H1 (cell line): ENCODE data around the gene DNAJA1. TPM values are rescaled to one million over a fixed set of nuclear protein-coding genes. Genes with fewer than 3 reads are reported as not detected.

Experiments used
- CTCF ChIA-PET: fragments of 300-600 bp; sonication (Branson Sonifier 250); formaldehyde crosslinking; loops from one replicate; lab custom pipeline; 2021; ENCODE audit not compliant: partially characterized antibody; lab: Charles Lee
- POLR2A ChIA-PET: fragments of 300-600 bp; sonication (Branson Sonifier 250); formaldehyde crosslinking; loops from one replicate; lab custom pipeline; 2021; ENCODE audit warnings: inconsistent platforms; ENCODE audit not compliant: partially characterized antibody; lab: Charles Lee
- DNase-seq, 2 experiments: peaks; one replicate each; pipeline versions ENCODE4 v3.0.0 to v3.0.0-alpha.2; 2010 to 2022; ENCODE audit warnings: low spot score in 2 of 2, low read depth in 1 of 2, mixed read lengths in 1 of 2
- FAIRE-seq: peaks from 2 replicates; lab custom pipeline; 2011; peaks lifted over from hg19 to GRCh38; lab: Jason Lieb, UNC
- H2AFZ ChIP-seq: 2 replicates; pipeline ENCODE4 v1.8.1; 2012; ENCODE audit warnings: low read length, inconsistent platforms
- H2AK5ac ChIP-seq: 2 replicates; pipeline ENCODE4 v1.6.1; 2013; ENCODE audit warnings: low read depth, low read length
- H2BK120ac ChIP-seq: replicated peaks from 2 replicates; pipeline ENCODE3; 2013; ENCODE audit warnings: low read depth, low read length, inconsistent platforms
- H2BK12ac ChIP-seq: 2 replicates; pipeline ENCODE4 v1.6.1; 2013; ENCODE audit warnings: low read depth, low read length
- H2BK15ac ChIP-seq: 2 replicates; pipeline ENCODE4 v1.6.1; 2013; ENCODE audit warnings: low read length
- H2BK20ac ChIP-seq: 2 replicates; pipeline ENCODE4 v1.6.1; 2013; ENCODE audit warnings: low read length
- H2BK5ac ChIP-seq: 2 replicates; pipeline ENCODE4 v1.6.1; 2013; ENCODE audit warnings: low read depth, low read length
- H3K14ac ChIP-seq: 2 replicates; pipeline ENCODE4 v1.6.1; 2013; ENCODE audit warnings: inconsistent platforms; ENCODE audit not compliant: insufficient read length
- H3K18ac ChIP-seq: 2 replicates; pipeline ENCODE4 v1.6.1; 2013; ENCODE audit warnings: low read length; ENCODE audit errors: extremely low read depth
- H3K23ac ChIP-seq: 2 replicates; pipeline ENCODE4 v1.6.1; 2013; ENCODE audit warnings: inconsistent platforms; ENCODE audit not compliant: insufficient read length
- H3K23me2 ChIP-seq: 2 replicates; pipeline ENCODE4 v1.6.1; 2013; ENCODE audit warnings: low read depth, low read length
- H3K27ac ChIP-seq: 2 replicates; pipeline ENCODE4 v1.6.1; 2011; ENCODE audit warnings: low read depth, low read length, inconsistent platforms
- H3K27me3 ChIP-seq, 4 experiments: replicated peaks in 1 of 4; 1 replicate in 1 of 4; 2 replicates in 3 of 4; pipeline versions ENCODE4 v1.6.1 to v1.8.1; 2011 to 2013; ENCODE audit warnings: low read length in 3 of 4, mild to moderate bottlenecking in 3 of 4, inconsistent platforms in 2 of 4, mixed read lengths in 2 of 4, moderate library complexity in 1 of 4; ENCODE audit not compliant: control insufficient read depth in 3 of 4, insufficient read depth in 3 of 4; ENCODE audit errors: extremely low read depth in 1 of 4
- H3K36me3 ChIP-seq, 4 experiments: 2 replicates each; pipeline versions ENCODE4 v1.6.1 to v1.8.1; 2011 to 2013; ENCODE audit warnings: mild to moderate bottlenecking in 4 of 4, low read length in 3 of 4, moderate library complexity in 2 of 4, control low read depth in 1 of 4, inconsistent platforms in 1 of 4; ENCODE audit not compliant: insufficient read depth in 4 of 4, control insufficient read depth in 2 of 4
- H3K4ac ChIP-seq: replicated peaks from 2 replicates; pipeline ENCODE3; 2013; ENCODE audit warnings: low read length, low read depth, mixed read lengths, inconsistent platforms; ENCODE audit not compliant: insufficient read length
- H3K4me1 ChIP-seq, 4 experiments: replicated peaks in 1 of 4; 1 replicate in 1 of 4; 2 replicates in 3 of 4; pipeline versions ENCODE4 v1.6.1 to v1.8.1; 2011 to 2013; ENCODE audit warnings: low read length in 3 of 4, inconsistent platforms in 2 of 4, mixed read lengths in 1 of 4; ENCODE audit not compliant: insufficient read depth in 4 of 4, control insufficient read depth in 3 of 4
- H3K4me2 ChIP-seq, 2 experiments: 2 replicates each; pipeline versions ENCODE4 v1.6.1 to v1.8.1; 2011 to 2013; ENCODE audit warnings: low read depth in 2 of 2, low read length in 2 of 2, control low read depth in 1 of 2, inconsistent platforms in 1 of 2, mild to moderate bottlenecking in 1 of 2; ENCODE audit not compliant: insufficient read depth in 1 of 2
- H3K4me3 ChIP-seq, 4 experiments: fragments of 200-600, 300-600 bp in 1 of 4; sonication (generic), shearing (Covaris generic), sonication (Bioruptor Twin) in 1 of 4; 2 replicates each; pipeline versions ENCODE4 v1.5.1 to v1.8.1; 2011 to 2016; ENCODE audit warnings: low read length in 4 of 4, low read depth in 3 of 4, control low read depth in 2 of 4, inconsistent platforms in 2 of 4, mild to moderate bottlenecking in 2 of 4, mixed read lengths in 1 of 4, moderate library complexity in 1 of 4; ENCODE audit not compliant: insufficient read depth in 2 of 4; ENCODE audit errors: extremely low read depth in 1 of 4
- H3K56ac ChIP-seq: replicated peaks from 2 replicates; pipeline ENCODE3; 2013; ENCODE audit warnings: low read depth, mild to moderate bottlenecking, mixed read lengths, low read length, inconsistent platforms; ENCODE audit not compliant: insufficient read length
- H3K79me1 ChIP-seq: 2 replicates; pipeline ENCODE4 v1.6.1; 2013; ENCODE audit warnings: low read depth, low read length, control low read depth
- H3K79me2 ChIP-seq, 2 experiments: 2 replicates each; pipeline versions ENCODE4 v1.6.1 to v1.8.1; 2012 to 2013; ENCODE audit warnings: low read length in 2 of 2, mild to moderate bottlenecking in 2 of 2, inconsistent platforms in 1 of 2; ENCODE audit not compliant: insufficient read depth in 2 of 2, control insufficient read depth in 1 of 2
- H3K9ac ChIP-seq, 4 experiments: replicated peaks in 1 of 4; 1 replicate in 1 of 4; 2 replicates in 3 of 4; pipeline versions ENCODE4 v1.6.1 to v1.8.1; 2011 to 2013; ENCODE audit warnings: low read depth in 3 of 4, low read length in 3 of 4, control low read depth in 2 of 4, mild to moderate bottlenecking in 2 of 4, moderate library complexity in 2 of 4, inconsistent platforms in 1 of 4; ENCODE audit errors: extremely low read depth in 1 of 4
- H3K9me3 ChIP-seq, 2 experiments: 2 replicates each; pipeline versions ENCODE4 v1.6.1 to v1.8.1; 2012 to 2013; ENCODE audit warnings: mild to moderate bottlenecking in 2 of 2, moderate library complexity in 2 of 2, control low read depth in 1 of 2, inconsistent platforms in 1 of 2, low read depth in 1 of 2, low read length in 1 of 2, mixed read lengths in 1 of 2; ENCODE audit not compliant: insufficient read depth in 2 of 2
- H4K20me1 ChIP-seq, 2 experiments: replicated peaks in 1 of 2; 2 replicates each; pipeline versions ENCODE3 to v1.8.1; 2011 to 2013; ENCODE audit warnings: inconsistent platforms in 2 of 2, low read length in 2 of 2, mild to moderate bottlenecking in 1 of 2; ENCODE audit not compliant: insufficient read depth in 2 of 2, control insufficient read depth in 1 of 2
- H4K5ac ChIP-seq: 2 replicates; pipeline ENCODE4 v1.6.1; 2013; ENCODE audit warnings: low read length, low read depth, mixed read lengths, inconsistent platforms; ENCODE audit not compliant: insufficient read length
- H4K8ac ChIP-seq: 2 replicates; pipeline ENCODE4 v1.8.0; 2013; ENCODE audit warnings: mild to moderate bottlenecking, moderate library complexity, low read length, inconsistent platforms; ENCODE audit not compliant: insufficient read depth; ENCODE audit errors: extremely low read depth
- H4K91ac ChIP-seq: replicated peaks from 2 replicates; pipeline ENCODE3; 2013; ENCODE audit warnings: low read length, mixed read lengths, inconsistent platforms; ENCODE audit not compliant: insufficient read length
- CEBPB ChIP-seq: IDR thresholded peaks from 2 replicates; pipeline ENCODE4 v1.6.1; 2012; ENCODE audit warnings: low read depth, low read length
- KDM1A ChIP-seq: fragments of 200-600, 300-600 bp; sonication (generic); IDR thresholded peaks from 2 replicates; pipeline ENCODE4 v1.7.1; 2016; ENCODE audit warnings: mild to moderate bottlenecking, low read length, borderline replicate concordance
- TAF1 ChIP-seq: IDR thresholded peaks from 2 replicates; pipeline ENCODE4 v1.6.1; 2011; ENCODE audit warnings: mild to moderate bottlenecking, low read depth, low read length
- YY1 ChIP-seq: IDR thresholded peaks from 2 replicates; pipeline ENCODE4 v1.6.1; 2011; ENCODE audit warnings: low read depth, mild to moderate bottlenecking, low read length
- WGBS, 2 experiments: shearing (Covaris generic) in 1 of 2; methylation state at CpG; one replicate each; pipeline versions ENCODE4 v1.1.6 to v1.1.7; 2013 to 2015; ENCODE audit warnings: low lambda C conversion rate in 2 of 2, mixed read lengths in 2 of 2, inconsistent platforms in 1 of 2, low coverage in 1 of 2, missing lambda C conversion rate in 1 of 2; ENCODE audit not compliant: insufficient replicate concordance in 2 of 2, insufficient coverage in 1 of 2, insufficient read length in 1 of 2; ENCODE audit errors: extremely low coverage in 1 of 2, missing lambda C conversion rate in 1 of 2; 5-methylcytosine and 5-hydroxymethylcytosine counted together
- polyA plus RNA-seq, 7 experiments: library from polyadenylated mRNA; depleted of rRNA in 3 of 7; stranded (reverse) in 5 of 7; unstranded in 2 of 7; fragments of >200 nt in 5 of 7; fragments of 200-250 nt in 2 of 7; gene quantifications; 1 replicate in 5 of 7; 2 replicates in 1 of 7; 4 replicates in 1 of 7; pipeline versions ENCODE4 v1.2.1 to v1.2.3, GENCODE V29; 2011 to 2013; ENCODE audit warnings: missing spikeins in 2 of 7, mixed read lengths in 2 of 7
- total RNA-seq: library from RNA; stranded (reverse); fragmentation: NEBNext Ultra II Directional; extraction: Animal tissue kit (Norgen Biotek cat#: 25700); gene quantifications from 2 replicates; pipeline ENCODE4 v1.2.1, GENCODE V29; 2021
- TF ChIP-seq, protein P1 (sequence below): IDR thresholded peaks from 2 replicates; pipeline ENCODE4 v1.6.1; 2012; ENCODE audit warnings: inconsistent platforms

The DNAJA1 gene
- total and polyA plus RNA-seq, 2 of the 8 experiments (the other 6 are each of a cell fraction or from before 2014, with no cell fraction given) = 54.4 to 159 TPM

DNA sequence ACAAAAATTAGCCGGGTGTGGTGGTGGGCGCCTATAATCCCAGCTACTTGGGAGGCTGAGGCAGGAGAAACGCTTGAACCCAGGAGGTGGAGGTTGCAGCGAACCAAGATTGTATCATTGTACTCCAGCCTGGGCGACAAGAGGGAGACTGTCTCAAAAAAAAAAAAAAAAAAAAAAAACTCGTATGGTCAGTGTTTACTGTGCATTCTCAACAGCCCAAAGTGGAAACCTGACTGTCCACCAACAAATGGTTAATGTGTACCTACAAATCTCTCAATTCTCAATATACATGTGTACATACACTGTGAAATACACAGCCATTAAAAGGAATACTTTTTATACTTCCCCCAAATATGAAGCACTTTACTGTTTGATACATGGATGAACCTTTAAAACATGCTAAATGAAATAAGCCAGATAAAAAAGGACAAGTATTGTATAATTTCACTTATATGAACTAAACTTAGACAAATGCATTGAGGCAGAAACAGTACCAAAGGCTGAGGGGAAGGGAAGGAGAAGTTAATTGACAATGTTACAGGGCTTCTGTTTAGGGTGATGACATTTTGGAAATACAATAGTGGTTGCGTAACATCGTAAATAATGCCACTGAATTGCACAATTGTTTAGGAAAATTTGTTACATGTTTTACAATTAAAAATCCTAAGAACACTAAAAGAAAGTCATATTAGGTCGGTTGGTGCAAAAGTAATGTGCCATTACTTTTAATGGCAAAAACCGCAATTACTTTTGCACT, 16.5 kb downstream of the DNAJA1 start:
- POLR2A ChIA-PET = interaction anchor here (1.7 to 7.5 kb wide), 3 partner anchors 13 to 16 kb away, joined by 3 to 84 read pairs (median 78); partner anchors contain the start of gene DNAJA1
- Histone ChIP-seq H3K4me3 (no peak overlapping the region), H2BK15ac (no peak overlapping the region)
- no peak for TF ChIP-seq YY1
- TF ChIP-seq, protein P1, sequence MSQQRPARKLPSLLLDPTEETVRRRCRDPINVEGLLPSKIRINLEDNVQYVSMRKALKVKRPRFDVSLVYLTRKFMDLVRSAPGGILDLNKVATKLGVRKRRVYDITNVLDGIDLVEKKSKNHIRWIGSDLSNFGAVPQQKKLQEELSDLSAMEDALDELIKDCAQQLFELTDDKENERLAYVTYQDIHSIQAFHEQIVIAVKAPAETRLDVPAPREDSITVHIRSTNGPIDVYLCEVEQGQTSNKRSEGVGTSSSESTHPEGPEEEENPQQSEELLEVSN = no peak
- no peak for TF ChIP-seq TAF1
- TF ChIP-seq CEBPB = peak; percentile 89
- no peak for TF ChIP-seq KDM1A
- TF ChIP-seq, all 59 proteins: peak for 1
- Histone ChIP-seq H4K91ac (no peak overlapping the region), H2BK20ac (no peak overlapping the region), H3K14ac (no peak overlapping the region), H3K23ac (no peak overlapping the region), H3K79me1 (no peaks in the 10 kb centered on the region), H4K5ac (no peak overlapping the region), H3K9ac (no peak overlapping the region), H3K36me3 (peaks cover 5 to 43% (median 29%) of the 10 kb centered on the region in 4 experiments), H2BK12ac (no peak overlapping the region), H2AK5ac (no peak overlapping the region), H3K79me2 (no peaks in the 10 kb centered on the region), H4K8ac (no peak overlapping the region), H4K20me1 (peaks cover 0 to 3% of the 10 kb centered on the region in 2 experiments), H3K18ac (no peak overlapping the region), H3K4me2 (no peak overlapping the region), H3K56ac (no peak overlapping the region), H2BK5ac (no peak overlapping the region), H3K27me3 (no peaks in the 10 kb centered on the region), H3K4me1 (peaks cover 0 to 8% (median 3%) of the 10 kb centered on the region in 4 experiments; a peak in 4 of 7 replicates), H3K27ac (no peak overlapping the region), H2BK120ac (no peak overlapping the region), H3K23me2 (0 out of 2 replicates have a peak, but pooled peaks cover 3% of the 10 kb centered on the region), H3K4ac (no peak overlapping the region), H2AFZ (no peak overlapping the region), H3K9me3 (no peaks in the 10 kb centered on the region)
- FAIRE-seq (no peak), DNase-seq (no peak)
- CTCF ChIA-PET = interaction anchor here (0.9 to 1.1 kb wide), 2 partner anchors 175 to 246 kb away, joined by 3 read pairs; no protein-coding TSS in a partner anchor
- WGBS, 2 experiments = 86% methylated on average over 9 of the region's 10 CpGs; no CpG with 5 or more reads in 1 of the 2 experiments
